H9 (cell line): ENCODE data around the gene ALOX5. TPM values are rescaled to one million over a fixed set of nuclear protein-coding genes. Genes with fewer than 3 reads are reported as not detected.

ENCODE experiments used
- DNase-seq: peaks from one replicate; pipeline ENCODE4 v3.0.0-alpha.2; 2017
- H2AFZ ChIP-seq: one replicate; pipeline ENCODE4 v1.6.1; 2013; ENCODE audit warnings: mild to moderate bottlenecking, low read length, control low read depth, moderate library complexity
- H2AK5ac ChIP-seq: 2 replicates; pipeline ENCODE4 v1.6.1; 2013; ENCODE audit warnings: low read length, control low read depth, mixed read lengths; ENCODE audit not compliant: insufficient read length
- H2BK120ac ChIP-seq: one replicate; pipeline ENCODE4 v1.6.1; 2013; ENCODE audit warnings: low read depth, mild to moderate bottlenecking, low read length, control low read depth, inconsistent platforms; ENCODE audit not compliant: poor library complexity, severe bottlenecking
- H2BK12ac ChIP-seq: 2 replicates; pipeline ENCODE4 v1.6.1; 2013; ENCODE audit warnings: low read length, control low read depth, mixed read lengths, low read depth; ENCODE audit not compliant: insufficient read length
- H2BK15ac ChIP-seq: 2 replicates; pipeline ENCODE4 v1.6.1; 2013; ENCODE audit warnings: low read depth, low read length, control low read depth
- H2BK20ac ChIP-seq: one replicate; pipeline ENCODE4 v1.6.1; 2013; ENCODE audit warnings: low read depth, mild to moderate bottlenecking, low read length, control low read depth, inconsistent platforms; ENCODE audit not compliant: poor library complexity, severe bottlenecking
- H2BK5ac ChIP-seq: 2 replicates; pipeline ENCODE4 v1.6.1; 2013; ENCODE audit warnings: low read length, control low read depth, mixed read lengths; ENCODE audit not compliant: insufficient read length
- H3K14ac ChIP-seq: 2 replicates; pipeline ENCODE4 v1.6.1; 2013; ENCODE audit warnings: low read length, control low read depth; ENCODE audit not compliant: insufficient read depth
- H3K18ac ChIP-seq: 2 replicates; pipeline ENCODE4 v1.6.1; 2013; ENCODE audit warnings: low read depth, mild to moderate bottlenecking, mixed read lengths, low read length, control low read depth; ENCODE audit not compliant: insufficient read length
- H3K23ac ChIP-seq: 2 replicates; pipeline ENCODE4 v1.6.1; 2013; ENCODE audit warnings: low read length, control low read depth, mixed read lengths, low read depth; ENCODE audit not compliant: insufficient read length
- H3K23me2 ChIP-seq: 2 replicates; pipeline ENCODE4 v1.6.1; 2013; ENCODE audit warnings: low read depth, mild to moderate bottlenecking, mixed read lengths, low read length, control low read depth; ENCODE audit not compliant: insufficient read length, poor library complexity, severe bottlenecking
- H3K27ac ChIP-seq: 2 replicates; pipeline ENCODE4 v1.5.1; 2013; ENCODE audit warnings: low read length, control low read depth, mixed read lengths, low read depth; ENCODE audit not compliant: insufficient read length
- H3K27me3 ChIP-seq: 2 replicates; pipeline ENCODE4 v1.6.1; 2013; ENCODE audit warnings: low read length, control low read depth, inconsistent platforms; ENCODE audit not compliant: insufficient read depth
- H3K4ac ChIP-seq: 2 replicates; pipeline ENCODE4 v1.6.1; 2013; ENCODE audit warnings: low read depth, mild to moderate bottlenecking, control low read depth, inconsistent platforms, low read length, moderate library complexity
- H3K4me1 ChIP-seq: 2 replicates; pipeline ENCODE4 v1.6.1; 2013; ENCODE audit warnings: low read length, control low read depth, inconsistent platforms; ENCODE audit not compliant: insufficient read depth
- H3K4me2 ChIP-seq: 2 replicates; pipeline ENCODE4 v1.6.1; 2013; ENCODE audit warnings: low read length, control low read depth, mixed read lengths; ENCODE audit not compliant: insufficient read length, insufficient read depth
- H3K56ac ChIP-seq: 2 replicates; pipeline ENCODE4 v1.6.1; 2013; ENCODE audit warnings: low read depth, mild to moderate bottlenecking, mixed read lengths, low read length, control low read depth; ENCODE audit not compliant: insufficient read length
- H3K79me1 ChIP-seq: 2 replicates; pipeline ENCODE4 v1.6.1; 2013; ENCODE audit warnings: low read depth, mild to moderate bottlenecking, moderate library complexity, low read length, control low read depth, inconsistent platforms; ENCODE audit not compliant: insufficient read depth, poor library complexity, severe bottlenecking
- H3K79me2 ChIP-seq: 2 replicates; pipeline ENCODE4 v1.6.1; 2013; ENCODE audit warnings: low read length, control low read depth, inconsistent platforms; ENCODE audit not compliant: insufficient read depth
- H3K9ac ChIP-seq: 2 replicates; pipeline ENCODE4 v1.6.1; 2013; ENCODE audit warnings: low read length, control low read depth, mixed read lengths; ENCODE audit not compliant: insufficient read length; ENCODE audit errors: extremely low read depth
- H3K9me3 ChIP-seq: one replicate; pipeline ENCODE4 v1.6.1; 2013; ENCODE audit warnings: low read depth, low read length, inconsistent platforms; ENCODE audit not compliant: control insufficient read depth
- H3T11ph ChIP-seq: one replicate; pipeline ENCODE4 v1.6.1; 2013; ENCODE audit warnings: mild to moderate bottlenecking, low read length, control low read depth, inconsistent platforms
- H4K20me1 ChIP-seq: one replicate; pipeline ENCODE4 v1.6.1; 2013; ENCODE audit not compliant: control insufficient read depth, insufficient read length, insufficient read depth
- H4K5ac ChIP-seq: 2 replicates; pipeline ENCODE4 v1.6.1; 2013; ENCODE audit warnings: low read depth, mild to moderate bottlenecking, mixed read lengths, low read length, control low read depth; ENCODE audit not compliant: insufficient read length
- H4K8ac ChIP-seq: replicated peaks from 2 replicates; pipeline ENCODE4 v1.6.1; 2013; ENCODE audit warnings: low read length, control low read depth, mixed read lengths, low read depth; ENCODE audit not compliant: insufficient read length
- H4K91ac ChIP-seq: 2 replicates; pipeline ENCODE4 v1.6.1; 2013; ENCODE audit warnings: low read depth, mild to moderate bottlenecking, moderate library complexity, mixed read lengths, low read length, control low read depth; ENCODE audit not compliant: insufficient read length
- H3K27ac Mint-ChIP-seq, 3 experiments: 2 replicates in 2 of 3; 3 replicates in 1 of 3; pipeline ENCODE4 v1.8.0; 2020 to 2021; ENCODE audit warnings: mixed read lengths in 3 of 3, mild to moderate bottlenecking in 1 of 3, moderate library complexity in 1 of 3
- H3K27me3 Mint-ChIP-seq: 2 replicates; pipeline ENCODE4 v1.8.0; 2021; ENCODE audit warnings: low read depth, mild to moderate bottlenecking, moderate library complexity, mixed read lengths
- H3K36me3 Mint-ChIP-seq, 3 experiments: 2 replicates in 2 of 3; 3 replicates in 1 of 3; pipeline ENCODE4 v1.8.0; 2020 to 2021; ENCODE audit warnings: low read depth in 3 of 3, mixed read lengths in 3 of 3; ENCODE audit not compliant: insufficient read depth in 1 of 3
- H3K4me1 Mint-ChIP-seq, 2 experiments: 2 replicates each; pipeline ENCODE4 v1.8.0; 2020; ENCODE audit warnings: mixed read lengths in 2 of 2
- H3K4me3 Mint-ChIP-seq, 2 experiments: 2 replicates in 1 of 2; 3 replicates in 1 of 2; pipeline ENCODE4 v1.8.0; 2020 to 2021; ENCODE audit warnings: mild to moderate bottlenecking in 2 of 2, mixed read lengths in 2 of 2, moderate library complexity in 1 of 2
- H3K9me3 Mint-ChIP-seq, 2 experiments: 2 replicates in 1 of 2; 3 replicates in 1 of 2; pipeline ENCODE4 v1.8.0; 2020; ENCODE audit warnings: mild to moderate bottlenecking in 2 of 2, mixed read lengths in 2 of 2, moderate library complexity in 1 of 2
- CTCF ChIP-seq: fragments of 200-600 bp; sonication (generic); conservative IDR thresholded peaks from 3 replicates; pipeline ENCODE4 v1.8.0; 2021; ENCODE audit warnings: antibody characterized with exemption, mild to moderate bottlenecking
- WGBS: extraction: QIAGEN DNeasy Blood & Tissue Kit; methylation state at CpG from one replicate; pipeline ENCODE4 v1.1.7; 2013; ENCODE audit warnings: missing lambda C conversion rate, low lambda C conversion rate, mixed read lengths; ENCODE audit not compliant: insufficient read length; ENCODE audit errors: extremely low coverage; 5-methylcytosine and 5-hydroxymethylcytosine counted together
- total RNA-seq: library from RNA; stranded (reverse); gene quantifications from 2 replicates; pipeline ENCODE4 v1.2.1, GENCODE V29; 2021

Gene ALOX5
- total RNA-seq, 1 experiment from 2014 or later: 3.7 TPM

- Histone ChIP-seq H3K56ac (no peak overlapping the region), H2BK5ac (no peak overlapping the region), H4K20me1 (no peaks in the 10 kb centered on the region), H3K9me3 (no peaks in the 10 kb centered on the region), H3K9ac (no peak overlapping the region), H3K79me2 (no peaks in the 10 kb centered on the region), H3K4me1 (no peaks in the 10 kb centered on the region; the same call in 1 of the 2 replicates), H2BK20ac (no peak overlapping the region), H2BK15ac (no peak overlapping the region), H3K27me3 (no peaks in the 10 kb centered on the region), H3K14ac (no peak overlapping the region), H4K8ac (no peak overlapping the region), H3K23ac (no peak overlapping the region), H4K5ac (no peak overlapping the region), H2BK120ac (no peak overlapping the region), H3K79me1 (no peaks in the 10 kb centered on the region), H3K23me2 (no peaks in the 10 kb centered on the region), H3K18ac (no peak overlapping the region), H3K4ac (no peak overlapping the region), H4K91ac (no peak overlapping the region), H2BK12ac (no peak overlapping the region), H2AFZ (no peak overlapping the region), H2AK5ac (no peak overlapping the region), H3K27ac (no peak overlapping the region), H3K4me2 (no peak overlapping the region), H3T11ph (no peak overlapping the region)
- TF ChIP-seq CTCF: no peak
- no peaks in the 10 kb centered on the region; the same call in 1 of the 2 replicates for H3K27me3 Mint-ChIP-seq
- no peak overlapping the region for H3K4me3 Mint-ChIP-seq
- H3K36me3 Mint-ChIP-seq: no peaks in the 10 kb centered on the region
- WGBS: no CpG with 5 or more reads among the region's 4 CpGs
- peaks cover 23 to 26% of the 10 kb centered on the region in 2 experiments for H3K4me1 Mint-ChIP-seq
- no peaks in the 10 kb centered on the region; a peak in 1 of 5 replicates for H3K9me3 Mint-ChIP-seq
- no peak overlapping the region for H3K27ac Mint-ChIP-seq
- no peak for DNase-seq
Observed at GRCh38 chr10:45473126-45473525, 99.1 kb downstream of the ALOX5 start.
